CD14-positive monocyte (primary cell): Measurements from ENCODE around the gene TECPR1. TPM values are rescaled to one million over a fixed set of nuclear protein-coding genes. Genes with fewer than 3 reads are reported as not detected.

ENCODE experiments used
- DNase-seq, 3 donors: peaks; one replicate each; pipeline ENCODE4 v3.0.0-alpha.2; 2011 to 2022
- H2AFZ ChIP-seq: 2 replicates; pipeline ENCODE4 v1.6.0; 2012; ENCODE audit warnings: mild to moderate bottlenecking, low read depth, low read length, inconsistent platforms; ENCODE audit not compliant: insufficient read depth, poor library complexity, severe bottlenecking
- H3K27ac ChIP-seq, 2 donors: 1 replicate in 1 of 2; 2 replicates in 1 of 2; pipeline ENCODE4 v1.5.1; 2012 to 2013; ENCODE audit warnings: low read length in 2 of 2, control low read depth in 1 of 2, inconsistent platforms in 1 of 2, low read depth in 1 of 2, mild to moderate bottlenecking in 1 of 2
- H3K27me3 ChIP-seq, 2 donors: one replicate each; pipeline versions ENCODE4 v1.6.0 to v1.6.1; 2011 to 2013; ENCODE audit warnings: low read length in 2 of 2; ENCODE audit not compliant: control insufficient read depth in 2 of 2, insufficient read depth in 2 of 2
- H3K36me3 ChIP-seq, 2 donors: replicated peaks in 1 of 2; 1 replicate in 1 of 2; 2 replicates in 1 of 2; pipeline versions ENCODE4 v1.5.1 to v1.6.1; 2012 to 2013; ENCODE audit warnings: low read length in 2 of 2, control low read depth in 1 of 2, inconsistent platforms in 1 of 2, mild to moderate bottlenecking in 1 of 2; ENCODE audit not compliant: insufficient read depth in 2 of 2, control insufficient read depth in 1 of 2
- H3K4me1 ChIP-seq, 2 donors: 1 replicate in 1 of 2; 2 replicates in 1 of 2; pipeline versions ENCODE4 v1.5.1 to v1.6.1; 2012 to 2013; ENCODE audit warnings: low read length in 2 of 2, control low read depth in 1 of 2, inconsistent platforms in 1 of 2, mild to moderate bottlenecking in 1 of 2, moderate library complexity in 1 of 2; ENCODE audit not compliant: insufficient read depth in 2 of 2, control insufficient read depth in 1 of 2
- H3K4me2 ChIP-seq: replicated peaks from 2 replicates; pipeline ENCODE3; 2012; ENCODE audit warnings: low read length, moderate library complexity, mild to moderate bottlenecking; ENCODE audit not compliant: poor library complexity, severe bottlenecking; ENCODE audit errors: extremely low read depth
- H3K4me3 ChIP-seq, 3 experiments: fragments of 200-600 bp in 1 of 3; sonication (generic) in 1 of 3; replicated peaks in 1 of 3; 1 replicate in 2 of 3; 2 replicates in 1 of 3; pipeline ENCODE4 v1.5.1; 2011 to 2013; ENCODE audit warnings: low read length in 3 of 3, mild to moderate bottlenecking in 3 of 3, control low read depth in 2 of 3, low read depth in 2 of 3, inconsistent platforms in 1 of 3, moderate library complexity in 1 of 3
- H3K79me2 ChIP-seq: 2 replicates; pipeline ENCODE4 v1.6.0; 2012; ENCODE audit warnings: mild to moderate bottlenecking, control low read depth, inconsistent platforms, low read length, moderate library complexity; ENCODE audit not compliant: insufficient read depth
- H3K9ac ChIP-seq: 2 replicates; pipeline ENCODE4 v1.6.0; 2017; ENCODE audit warnings: low read length, mild to moderate bottlenecking; ENCODE audit not compliant: insufficient read depth, poor library complexity, severe bottlenecking
- H3K9me3 ChIP-seq, 2 donors: replicated peaks in 1 of 2; 1 replicate in 1 of 2; 2 replicates in 1 of 2; pipeline versions ENCODE4 v1.5.1 to v1.6.1; 2012 to 2013; ENCODE audit warnings: low read length in 2 of 2, control low read depth in 1 of 2; ENCODE audit not compliant: control insufficient read depth in 1 of 2, insufficient read depth in 1 of 2
- H4K20me1 ChIP-seq: 2 replicates; pipeline ENCODE4 v1.6.0; 2012; ENCODE audit warnings: mild to moderate bottlenecking, low read length, control low read depth, moderate library complexity; ENCODE audit not compliant: insufficient read depth
- H3K27ac Mint-ChIP-seq, 7 donors: one replicate each; pipeline ENCODE4 v1.8.0; 2020; ENCODE audit warnings: mild to moderate bottlenecking in 7 of 7, mixed read lengths in 7 of 7, moderate library complexity in 6 of 7, inconsistent platforms in 2 of 7
- H3K27me3 Mint-ChIP-seq, 3 donors: one replicate each; pipeline ENCODE4 v1.8.0; 2021 to 2022; ENCODE audit warnings: low read depth in 3 of 3, mild to moderate bottlenecking in 3 of 3, mixed read lengths in 3 of 3, moderate library complexity in 3 of 3, inconsistent platforms in 1 of 3
- H3K36me3 Mint-ChIP-seq, 2 donors: one replicate each; pipeline ENCODE4 v1.8.0; 2020; ENCODE audit warnings: mixed read lengths in 2 of 2, inconsistent platforms in 1 of 2, mild to moderate bottlenecking in 1 of 2
- H3K4me1 Mint-ChIP-seq: one replicate; pipeline ENCODE4 v1.8.0; 2020; ENCODE audit warnings: mild to moderate bottlenecking, mixed read lengths
- H3K4me3 Mint-ChIP-seq, 2 donors: one replicate each; pipeline ENCODE4 v1.8.0; 2020; ENCODE audit warnings: mild to moderate bottlenecking in 2 of 2, mixed read lengths in 2 of 2, moderate library complexity in 1 of 2
- H3K9me3 Mint-ChIP-seq, 7 donors: one replicate each; pipeline ENCODE4 v1.8.0; 2020 to 2022; ENCODE audit warnings: mixed read lengths in 7 of 7, mild to moderate bottlenecking in 6 of 7, moderate library complexity in 6 of 7, inconsistent platforms in 2 of 7
- CTCF ChIP-seq: fragments of 200-600 bp; IDR thresholded peaks from one replicate; pipeline ENCODE4 v1.8.0; 2022; ENCODE audit warnings: antibody characterized with exemption, mild to moderate bottlenecking
- WGBS: methylation state at CpG from one replicate; pipeline ENCODE4 v1.1.5; 2013; ENCODE audit warnings: missing lambda C conversion rate; ENCODE audit not compliant: insufficient coverage; 5-methylcytosine and 5-hydroxymethylcytosine counted together
- intact Hi-C, 2 donors: fragments of 100-400 bp; cut with micrococcal nuclease; formaldehyde crosslinking; loops; one replicate each; pipeline versions ENCODE4 v1.15.0 to v1.15.1; 2023
- polyA plus RNA-seq, 3 donors: library from polyadenylated mRNA; depleted of rRNA in 1 of 3; unstranded in 2 of 3; stranded (reverse) in 1 of 3; fragments of 300-500 nt in 2 of 3; fragments of >200 nt in 1 of 3; fragmentation: Illumina TruSeq in 2 of 3; gene quantifications; 1 replicate in 2 of 3; 2 replicates in 1 of 3; pipeline ENCODE4 v1.2.3, GENCODE V29; 2012 to 2021

TECPR1 gene
- polyA plus RNA-seq, 3 donors: 5.7 to 20.0 (median 10.2) TPM

GRCh38 chr7:98244871-98245270, 7.2 kb downstream of the TECPR1 start:
- H3K4me3 Mint-ChIP-seq: no peak overlapping the region
- H3K4me3 ChIP-seq: no peak overlapping the region
- peaks cover 35 to 38% of the 10 kb centered on the region in 2 donors for H3K36me3 ChIP-seq
- H3K27me3 Mint-ChIP-seq: peaks cover 0 to 4% (median 2%) of the 10 kb centered on the region in 3 donors
- no peak for TF ChIP-seq CTCF
- H3K9me3 Mint-ChIP-seq: peaks cover 0 to 4% (median 0%) of the 10 kb centered on the region in 7 donors
- no peak overlapping the region for H3K27ac ChIP-seq
- H3K79me2 ChIP-seq: peaks cover 11% of the 10 kb centered on the region
- no peaks in the 10 kb centered on the region for H3K9me3 ChIP-seq
- H3K4me2 ChIP-seq: no peak overlapping the region
- intact Hi-C loops: no loop called here
- no peak for DNase-seq
- H3K36me3 Mint-ChIP-seq: peaks cover 51 to 65% of the 10 kb centered on the region in 2 donors
- H3K4me1 Mint-ChIP-seq: peaks cover 42% of the 10 kb centered on the region
- H2AFZ ChIP-seq: no peak overlapping the region
- WGBS: 99% methylated on average over 13 of the region's 14 CpGs
- H3K27me3 ChIP-seq: no peaks in the 10 kb centered on the region
- peaks cover 39% of the 10 kb centered on the region for H4K20me1 ChIP-seq
- H3K27ac Mint-ChIP-seq: no peak overlapping the region
- H3K4me1 ChIP-seq: peaks cover 41 to 42% of the 10 kb centered on the region in 2 donors
- no peak overlapping the region for H3K9ac ChIP-seq

DNA sequence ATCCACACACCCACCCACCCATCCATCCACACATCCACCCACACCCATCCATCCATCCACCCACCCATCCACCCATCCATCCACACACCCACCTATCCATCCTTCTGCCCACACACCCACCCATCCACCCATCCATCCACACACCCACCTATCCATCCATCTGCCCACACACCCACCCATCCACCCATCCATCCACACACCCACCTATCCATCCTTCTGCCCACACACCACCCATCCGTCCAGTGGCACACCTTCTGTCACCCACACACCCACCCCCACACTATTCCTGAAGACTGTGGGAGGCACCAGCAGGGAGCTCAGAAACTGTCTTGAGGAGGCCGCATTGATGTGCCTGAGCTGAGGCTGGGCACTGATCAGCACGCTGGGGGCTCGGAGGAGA, 9.1 kb downstream of the TECPR1 start:
- Histone ChIP-seq H3K4me3 (no peak overlapping the region), H2AFZ (no peak overlapping the region), H3K9ac (no peak overlapping the region), H3K27me3 (no peaks in the 10 kb centered on the region), H3K79me2 (peaks cover 4% of the 10 kb centered on the region), H4K20me1 (peaks cover 39% of the 10 kb centered on the region), H3K4me1 (peaks cover 21 to 23% of the 10 kb centered on the region in 2 donors), H3K27ac (no peak overlapping the region), H3K4me2 (no peak overlapping the region), H3K9me3 (no peaks in the 10 kb centered on the region), H3K36me3 (peaks cover 52 to 57% of the 10 kb centered on the region in 2 donors)
- 100% methylated on average over 1 of the region's 4 CpGs for WGBS
- H3K27ac Mint-ChIP-seq: peak overlapping the region in 3 of 7 donors; percentile 47 to 51 (median 49)
- H3K27me3 Mint-ChIP-seq: peaks cover 0 to 4% (median 2%) of the 10 kb centered on the region in 3 donors
- no peak overlapping the region for H3K4me3 Mint-ChIP-seq
- no peak for TF ChIP-seq CTCF
- peaks cover 0 to 4% (median 0%) of the 10 kb centered on the region in 7 donors for H3K9me3 Mint-ChIP-seq
- DNase-seq: no peak
- H3K4me1 Mint-ChIP-seq: peaks cover 24% of the 10 kb centered on the region
- H3K36me3 Mint-ChIP-seq: peaks cover 65 to 80% of the 10 kb centered on the region in 2 donors
- intact Hi-C loops: no loop called here
